Mammary epithelial cell (primary cell): ENCODE data around the gene UPP1.

Experiments used
- CTCF ChIP-seq, 2 donors: IDR thresholded peaks in 1 of 2; conservative IDR thresholded peaks in 1 of 2; 2 replicates each; pipeline ENCODE4 v1.5.1; 2011 to 2012; ENCODE audit warnings: inconsistent platforms in 2 of 2, low read length in 2 of 2, mild to moderate bottlenecking in 2 of 2, control low read depth in 1 of 2, low read depth in 1 of 2; ENCODE audit not compliant: insufficient read depth in 1 of 2; ENCODE audit errors: extremely low read depth in 1 of 2
- EZH2 ChIP-seq: IDR thresholded peaks from 2 replicates; pipeline ENCODE4 v1.6.1; 2012; ENCODE audit warnings: low read length, inconsistent platforms, borderline replicate concordance

GRCh38 chr7:48098846-48099245 lies 9.8 kb downstream of the UPP1 start:
- no peak for TF ChIP-seq CTCF (conservative IDR thresholded peaks at IDR 0.05 in 1 of 2, IDR thresholded peaks at IDR 0.05 in 1 of 2; ENCODE audit: extremely low read depth in 1 of 2, insufficient read depth in 1 of 2, low read depth in 1 of 2, low read length in 2 of 2)
- TF ChIP-seq EZH2 = no peak
